Measurements from ENCODE around the gene STAC3.

DNA sequence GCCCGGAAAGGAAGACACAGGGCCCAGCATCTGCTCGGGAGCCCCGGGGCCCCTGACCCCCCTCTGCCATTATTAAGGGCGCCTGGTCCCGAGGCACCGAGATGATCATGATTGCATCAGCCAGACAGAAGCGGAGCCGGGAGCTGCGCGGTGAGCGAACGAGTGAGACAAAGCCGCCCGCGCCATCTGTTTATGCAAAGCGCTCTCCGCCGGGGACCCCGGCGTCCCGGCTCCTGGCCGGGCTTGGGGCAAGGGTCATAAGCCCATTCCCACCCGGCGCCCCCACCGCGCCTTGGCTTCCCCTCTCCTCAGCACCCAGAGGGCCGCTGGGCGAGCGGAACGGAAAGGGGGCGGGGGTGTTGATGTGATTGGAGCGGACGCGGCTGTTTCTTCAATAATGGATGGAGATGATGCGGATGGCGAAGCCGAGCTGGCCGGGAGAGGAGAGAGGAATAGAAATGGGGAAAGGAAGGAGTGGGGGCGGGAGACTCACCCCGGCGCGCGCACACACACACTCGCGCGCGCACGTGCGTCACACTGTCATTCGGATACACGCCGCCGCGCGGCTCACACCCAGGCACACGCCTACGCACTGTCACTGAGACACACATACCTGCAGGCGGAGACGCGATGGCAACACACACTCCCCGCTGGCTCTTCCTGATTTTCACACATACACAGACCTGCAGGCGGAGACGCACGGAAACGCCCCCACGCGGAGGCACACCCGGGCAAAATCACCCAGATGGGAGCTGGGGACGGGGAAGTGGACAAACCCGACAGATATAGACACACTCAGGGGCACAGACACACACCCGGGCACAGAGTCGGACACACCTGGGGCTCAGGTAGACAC is 10.7 kb downstream of the STAC3 start:
- TF ChIP-seq, protein P1, sequence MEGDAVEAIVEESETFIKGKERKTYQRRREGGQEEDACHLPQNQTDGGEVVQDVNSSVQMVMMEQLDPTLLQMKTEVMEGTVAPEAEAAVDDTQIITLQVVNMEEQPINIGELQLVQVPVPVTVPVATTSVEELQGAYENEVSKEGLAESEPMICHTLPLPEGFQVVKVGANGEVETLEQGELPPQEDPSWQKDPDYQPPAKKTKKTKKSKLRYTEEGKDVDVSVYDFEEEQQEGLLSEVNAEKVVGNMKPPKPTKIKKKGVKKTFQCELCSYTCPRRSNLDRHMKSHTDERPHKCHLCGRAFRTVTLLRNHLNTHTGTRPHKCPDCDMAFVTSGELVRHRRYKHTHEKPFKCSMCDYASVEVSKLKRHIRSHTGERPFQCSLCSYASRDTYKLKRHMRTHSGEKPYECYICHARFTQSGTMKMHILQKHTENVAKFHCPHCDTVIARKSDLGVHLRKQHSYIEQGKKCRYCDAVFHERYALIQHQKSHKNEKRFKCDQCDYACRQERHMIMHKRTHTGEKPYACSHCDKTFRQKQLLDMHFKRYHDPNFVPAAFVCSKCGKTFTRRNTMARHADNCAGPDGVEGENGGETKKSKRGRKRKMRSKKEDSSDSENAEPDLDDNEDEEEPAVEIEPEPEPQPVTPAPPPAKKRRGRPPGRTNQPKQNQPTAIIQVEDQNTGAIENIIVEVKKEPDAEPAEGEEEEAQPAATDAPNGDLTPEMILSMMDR (conservative IDR thresholded peaks at IDR 0.05; ENCODE audit: low read depth in 2 of 2) = 0 out of 4 replicates have a peak, but pooled peaks of 1 of the 2 experiments have one; percentile 0
- no peak for TF ChIP-seq JUNB (IDR thresholded peaks at IDR 0.05; ENCODE audit: unreplicated experiment)
- TF ChIP-seq, protein P2, sequence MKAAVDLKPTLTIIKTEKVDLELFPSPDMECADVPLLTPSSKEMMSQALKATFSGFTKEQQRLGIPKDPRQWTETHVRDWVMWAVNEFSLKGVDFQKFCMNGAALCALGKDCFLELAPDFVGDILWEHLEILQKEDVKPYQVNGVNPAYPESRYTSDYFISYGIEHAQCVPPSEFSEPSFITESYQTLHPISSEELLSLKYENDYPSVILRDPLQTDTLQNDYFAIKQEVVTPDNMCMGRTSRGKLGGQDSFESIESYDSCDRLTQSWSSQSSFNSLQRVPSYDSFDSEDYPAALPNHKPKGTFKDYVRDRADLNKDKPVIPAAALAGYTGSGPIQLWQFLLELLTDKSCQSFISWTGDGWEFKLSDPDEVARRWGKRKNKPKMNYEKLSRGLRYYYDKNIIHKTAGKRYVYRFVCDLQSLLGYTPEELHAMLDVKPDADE (IDR thresholded peaks at IDR 0.05) = no peak
- TF ChIP-seq, protein P3, sequence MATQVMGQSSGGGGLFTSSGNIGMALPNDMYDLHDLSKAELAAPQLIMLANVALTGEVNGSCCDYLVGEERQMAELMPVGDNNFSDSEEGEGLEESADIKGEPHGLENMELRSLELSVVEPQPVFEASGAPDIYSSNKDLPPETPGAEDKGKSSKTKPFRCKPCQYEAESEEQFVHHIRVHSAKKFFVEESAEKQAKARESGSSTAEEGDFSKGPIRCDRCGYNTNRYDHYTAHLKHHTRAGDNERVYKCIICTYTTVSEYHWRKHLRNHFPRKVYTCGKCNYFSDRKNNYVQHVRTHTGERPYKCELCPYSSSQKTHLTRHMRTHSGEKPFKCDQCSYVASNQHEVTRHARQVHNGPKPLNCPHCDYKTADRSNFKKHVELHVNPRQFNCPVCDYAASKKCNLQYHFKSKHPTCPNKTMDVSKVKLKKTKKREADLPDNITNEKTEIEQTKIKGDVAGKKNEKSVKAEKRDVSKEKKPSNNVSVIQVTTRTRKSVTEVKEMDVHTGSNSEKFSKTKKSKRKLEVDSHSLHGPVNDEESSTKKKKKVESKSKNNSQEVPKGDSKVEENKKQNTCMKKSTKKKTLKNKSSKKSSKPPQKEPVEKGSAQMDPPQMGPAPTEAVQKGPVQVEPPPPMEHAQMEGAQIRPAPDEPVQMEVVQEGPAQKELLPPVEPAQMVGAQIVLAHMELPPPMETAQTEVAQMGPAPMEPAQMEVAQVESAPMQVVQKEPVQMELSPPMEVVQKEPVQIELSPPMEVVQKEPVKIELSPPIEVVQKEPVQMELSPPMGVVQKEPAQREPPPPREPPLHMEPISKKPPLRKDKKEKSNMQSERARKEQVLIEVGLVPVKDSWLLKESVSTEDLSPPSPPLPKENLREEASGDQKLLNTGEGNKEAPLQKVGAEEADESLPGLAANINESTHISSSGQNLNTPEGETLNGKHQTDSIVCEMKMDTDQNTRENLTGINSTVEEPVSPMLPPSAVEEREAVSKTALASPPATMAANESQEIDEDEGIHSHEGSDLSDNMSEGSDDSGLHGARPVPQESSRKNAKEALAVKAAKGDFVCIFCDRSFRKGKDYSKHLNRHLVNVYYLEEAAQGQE (IDR thresholded peaks at IDR 0.05; ENCODE audit: unreplicated experiment) = no peak
- TF ChIP-seq POLR2AphosphoS5 (IDR thresholded peaks at IDR 0.05; ENCODE audit: low read depth) = peak; percentile 53
- TF ChIP-seq CREB1 (CRISPR knock-in tag; IDR thresholded peaks at IDR 0.05; ENCODE audit: low read depth) = peak; percentile 39; the same call in 1 of the 2 replicates

Measured in GM23338 (cell line).